Endodermal cell (in vitro differentiated cells): ENCODE measurements around the gene CCDC57. TPM values are rescaled to one million over a fixed set of nuclear protein-coding genes. Genes with fewer than 3 reads are reported as not detected.

Source experiments
- DNase-seq: peaks from one replicate; pipeline ENCODE4 v3.0.0-alpha.2; 2017
- H3K27ac ChIP-seq: 2 replicates; pipeline ENCODE4 v1.5.1; 2013; ENCODE audit warnings: mild to moderate bottlenecking, low read depth, low read length, moderate library complexity
- H3K27me3 ChIP-seq: 2 replicates; pipeline ENCODE4 v1.6.1; 2013; ENCODE audit warnings: mild to moderate bottlenecking, low read length, moderate library complexity; ENCODE audit not compliant: insufficient read depth, control insufficient read depth, poor library complexity, severe bottlenecking
- H3K36me3 ChIP-seq: 2 replicates; pipeline ENCODE4 v1.7.0; 2013; ENCODE audit warnings: mild to moderate bottlenecking, low read length, moderate library complexity; ENCODE audit not compliant: control insufficient read depth, insufficient read depth
- H3K4me1 ChIP-seq: one replicate; pipeline ENCODE4 v1.7.0; 2013; ENCODE audit warnings: low read length; ENCODE audit not compliant: control insufficient read depth, insufficient read depth
- H3K4me3 ChIP-seq: 2 replicates; pipeline ENCODE4 v1.5.1; 2013; ENCODE audit warnings: mild to moderate bottlenecking, low read length, moderate library complexity
- H3K9ac ChIP-seq: 2 replicates; pipeline ENCODE4 v1.6.1; 2013; ENCODE audit warnings: mild to moderate bottlenecking, low read length, moderate library complexity; ENCODE audit not compliant: poor library complexity, severe bottlenecking; ENCODE audit errors: extremely low read depth
- H3K9me3 ChIP-seq: 2 replicates; pipeline ENCODE4 v1.6.1; 2013; ENCODE audit warnings: mild to moderate bottlenecking, low read length, moderate library complexity; ENCODE audit not compliant: control insufficient read depth
- H3K27ac Mint-ChIP-seq: 2 replicates; pipeline ENCODE4 v1.8.0; 2020; ENCODE audit warnings: mixed read lengths
- H3K27me3 Mint-ChIP-seq: 2 replicates; pipeline ENCODE4 v1.8.0; 2021; ENCODE audit warnings: mild to moderate bottlenecking, mixed read lengths; ENCODE audit not compliant: insufficient read depth
- H3K36me3 Mint-ChIP-seq: 2 replicates; pipeline ENCODE4 v1.8.0; 2020; ENCODE audit warnings: low read depth, mixed read lengths
- H3K4me1 Mint-ChIP-seq: 2 replicates; pipeline ENCODE4 v1.8.0; 2020; ENCODE audit warnings: mixed read lengths
- H3K4me3 Mint-ChIP-seq: 2 replicates; pipeline ENCODE4 v1.8.0; 2020; ENCODE audit warnings: mild to moderate bottlenecking, moderate library complexity, mixed read lengths
- H3K9me3 Mint-ChIP-seq: 2 replicates; pipeline ENCODE4 v1.8.0; 2020; ENCODE audit warnings: mild to moderate bottlenecking, mixed read lengths
- WGBS, 2 experiments: methylation state at CpG; one replicate each; pipeline versions ENCODE4 v1.1.5 to v1.1.7; 2013; ENCODE audit warnings: missing lambda C conversion rate in 2 of 2, mixed read lengths in 1 of 2; ENCODE audit not compliant: insufficient coverage in 1 of 2, insufficient read length in 1 of 2; 5-methylcytosine and 5-hydroxymethylcytosine counted together
- total RNA-seq, 2 donors: library from RNA; stranded (reverse); fragmentation: NEBNext Ultra II Directional in 1 of 2; extraction: Animal tissue kit (Norgen Biotek cat#: 25700) in 1 of 2; gene quantifications; 2 replicates in 1 of 2; 3 replicates in 1 of 2; pipeline ENCODE4 v1.2.1, GENCODE V29; 2021
- TF ChIP-seq, protein P1 (sequence below): fragments of 200-600 bp; sonication (generic); conservative IDR thresholded peaks from 2 replicates; pipeline ENCODE4 v1.5.0; 2021; ENCODE audit warnings: antibody characterized with exemption, mild to moderate bottlenecking

The CCDC57 gene
- total RNA-seq, 2 donors from 2014 or later: 61.8 to 82.8 TPM

DNA sequence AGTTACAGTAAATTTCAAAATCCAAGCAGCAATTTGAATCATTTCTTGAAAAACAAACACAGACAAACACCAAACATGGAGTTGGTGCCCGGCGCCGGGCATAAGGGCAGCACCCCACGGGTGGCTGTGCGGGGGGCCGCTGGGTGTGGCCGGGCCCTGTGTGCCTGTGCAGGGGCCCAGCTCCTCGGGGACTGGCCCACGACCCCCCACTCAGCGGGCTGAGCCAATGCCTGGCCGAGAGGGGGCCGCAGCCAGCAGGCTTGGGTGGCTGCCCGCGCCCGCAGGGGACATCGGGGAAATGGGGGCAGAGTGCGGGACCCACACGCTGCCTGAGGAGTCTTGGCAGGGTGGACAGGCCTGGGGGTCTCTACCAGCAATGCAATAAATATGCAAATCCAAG is 134.2 kb downstream of the CCDC57 start:
- H3K4me3 Mint-ChIP-seq: no peak overlapping the region
- H3K4me3 ChIP-seq: no peak overlapping the region

DNA sequence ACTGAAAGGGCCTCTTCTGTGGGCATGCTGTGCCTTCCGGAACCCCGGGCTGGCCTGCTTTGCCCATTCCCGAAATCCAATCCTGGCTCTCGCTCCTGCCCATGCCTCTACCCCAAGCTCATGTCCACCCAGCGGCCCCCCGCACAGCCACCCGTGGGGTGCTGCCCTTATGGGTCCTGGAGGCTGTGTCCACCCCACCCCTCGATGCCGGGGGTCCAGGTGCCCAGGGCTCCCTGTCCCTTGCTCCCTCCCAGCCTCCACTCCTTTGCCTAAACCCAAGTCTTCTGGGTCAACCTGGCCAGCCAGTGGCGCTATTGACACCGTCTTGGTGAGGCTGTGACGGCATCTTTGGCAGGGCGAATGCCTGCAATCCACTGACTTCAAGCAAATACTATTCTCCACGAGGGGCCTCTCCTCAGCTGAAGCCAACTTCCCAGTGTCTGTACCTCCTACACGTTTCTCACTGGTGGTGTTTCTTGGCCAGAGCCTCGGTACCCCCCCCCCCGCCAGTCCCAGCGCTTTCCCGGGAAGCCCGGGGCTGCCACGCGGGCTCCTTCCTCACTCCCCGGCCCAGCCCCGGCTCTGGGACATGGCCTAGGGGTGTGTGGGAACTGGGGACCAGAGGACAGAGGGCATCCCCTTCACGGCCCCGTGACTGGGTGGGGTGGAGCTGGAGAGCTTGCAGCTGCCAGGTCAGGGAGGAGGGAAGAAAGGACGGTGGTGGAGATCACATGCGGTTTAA is 134.9 kb downstream of the CCDC57 start:
- no peak overlapping the region for H3K4me3 ChIP-seq
- peak overlapping the region; percentile 32 for H3K27ac ChIP-seq
- WGBS, 2 experiments: 91 to 95% methylated on average over 16 to 28 of the region's 28 CpGs
- Mint-ChIP-seq H3K9me3 (no peaks in the 10 kb centered on the region), H3K27ac (peak overlapping the region; percentile 75), H3K36me3 (peaks cover 21% of the 10 kb centered on the region), H3K4me3 (no peak overlapping the region), H3K27me3 (peaks cover 8% of the 10 kb centered on the region), H3K4me1 (no peaks in the 10 kb centered on the region)
- peak; percentile 84 for DNase-seq
- no peaks in the 10 kb centered on the region for H3K9me3 ChIP-seq
- no peak overlapping the region for H3K9ac ChIP-seq
- peaks cover 22% of the 10 kb centered on the region for H3K36me3 ChIP-seq
- no peaks in the 10 kb centered on the region for H3K4me1 ChIP-seq
- no peaks in the 10 kb centered on the region for H3K27me3 ChIP-seq
- TF ChIP-seq, protein P1, sequence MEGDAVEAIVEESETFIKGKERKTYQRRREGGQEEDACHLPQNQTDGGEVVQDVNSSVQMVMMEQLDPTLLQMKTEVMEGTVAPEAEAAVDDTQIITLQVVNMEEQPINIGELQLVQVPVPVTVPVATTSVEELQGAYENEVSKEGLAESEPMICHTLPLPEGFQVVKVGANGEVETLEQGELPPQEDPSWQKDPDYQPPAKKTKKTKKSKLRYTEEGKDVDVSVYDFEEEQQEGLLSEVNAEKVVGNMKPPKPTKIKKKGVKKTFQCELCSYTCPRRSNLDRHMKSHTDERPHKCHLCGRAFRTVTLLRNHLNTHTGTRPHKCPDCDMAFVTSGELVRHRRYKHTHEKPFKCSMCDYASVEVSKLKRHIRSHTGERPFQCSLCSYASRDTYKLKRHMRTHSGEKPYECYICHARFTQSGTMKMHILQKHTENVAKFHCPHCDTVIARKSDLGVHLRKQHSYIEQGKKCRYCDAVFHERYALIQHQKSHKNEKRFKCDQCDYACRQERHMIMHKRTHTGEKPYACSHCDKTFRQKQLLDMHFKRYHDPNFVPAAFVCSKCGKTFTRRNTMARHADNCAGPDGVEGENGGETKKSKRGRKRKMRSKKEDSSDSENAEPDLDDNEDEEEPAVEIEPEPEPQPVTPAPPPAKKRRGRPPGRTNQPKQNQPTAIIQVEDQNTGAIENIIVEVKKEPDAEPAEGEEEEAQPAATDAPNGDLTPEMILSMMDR: no peak

More for the DNA sequence above, 134.2 kb downstream of the CCDC57 start:
- TF ChIP-seq, protein P1: no peak
- Mint-ChIP-seq H3K36me3 (peaks cover 23% of the 10 kb centered on the region), H3K4me1 (no peaks in the 10 kb centered on the region), H3K9me3 (no peaks in the 10 kb centered on the region), H3K27ac (peak overlapping the region; percentile 75), H3K27me3 (peaks cover 2% of the 10 kb centered on the region)
- no peaks in the 10 kb centered on the region for H3K4me1 ChIP-seq
- peaks cover 22% of the 10 kb centered on the region for H3K36me3 ChIP-seq
- no peaks in the 10 kb centered on the region for H3K27me3 ChIP-seq
- 95% methylated on average over 11 to 18 of the region's 18 CpGs for WGBS, 2 experiments
- no peak overlapping the region for H3K9ac ChIP-seq
- H3K27ac ChIP-seq: no peak overlapping the region
- no peak for DNase-seq
- no peaks in the 10 kb centered on the region for H3K9me3 ChIP-seq

DNA sequence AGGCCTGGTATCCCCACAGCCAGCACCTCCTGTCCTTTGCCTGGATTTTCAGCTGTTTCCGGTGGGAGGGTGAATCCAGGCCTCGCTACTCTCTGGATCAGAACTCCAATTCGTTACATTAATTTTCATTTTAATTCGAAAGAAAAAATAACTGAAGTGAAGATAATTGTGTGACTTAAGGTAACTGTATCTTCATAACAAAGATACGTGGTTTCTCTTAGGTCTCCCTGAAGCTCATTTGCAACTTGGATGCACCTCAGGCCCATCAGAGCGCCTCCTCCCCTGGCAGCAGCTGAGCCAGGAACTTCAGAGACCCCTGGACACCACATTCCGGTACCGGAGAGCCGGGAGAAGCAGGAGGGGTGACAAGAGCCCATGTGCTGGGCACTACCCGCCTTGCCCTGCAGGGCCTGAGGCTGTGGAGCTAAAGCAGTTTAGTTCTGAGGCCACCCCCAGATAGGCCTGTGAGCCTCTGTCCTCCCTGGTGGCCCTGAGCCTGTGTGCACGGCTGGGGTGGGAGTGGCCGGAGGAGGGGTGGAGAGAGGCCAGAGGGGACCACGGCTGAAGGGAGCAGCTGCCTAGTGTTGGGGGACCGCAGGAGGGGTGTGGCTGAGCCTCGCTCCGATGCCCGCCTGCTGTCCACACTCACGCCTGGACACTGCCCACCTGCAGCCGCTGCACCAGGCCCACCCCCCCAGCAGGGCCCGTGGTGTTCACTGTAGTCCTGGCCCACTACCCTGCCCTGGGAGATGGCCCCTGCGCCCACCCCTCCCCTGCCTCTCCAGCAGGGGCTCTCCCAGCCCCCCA is 135.7 kb downstream of the CCDC57 start:
- Histone ChIP-seq H3K36me3 (peaks cover 17% of the 10 kb centered on the region), H3K4me1 (no peaks in the 10 kb centered on the region), H3K4me3 (no peak overlapping the region), H3K27me3 (no peaks in the 10 kb centered on the region), H3K9ac (no peak overlapping the region), H3K9me3 (no peaks in the 10 kb centered on the region), H3K27ac (peak overlapping the region; percentile 40)
- Mint-ChIP-seq H3K4me3 (no peak overlapping the region), H3K27ac (no peak overlapping the region), H3K36me3 (peaks cover 21% of the 10 kb centered on the region), H3K4me1 (no peaks in the 10 kb centered on the region), H3K9me3 (no peaks in the 10 kb centered on the region), H3K27me3 (peaks cover 11% of the 10 kb centered on the region)
- TF ChIP-seq, protein P1: peak; percentile 32
- WGBS, 2 experiments: 91 to 96% methylated on average over 15 to 21 of the region's 21 CpGs
- peak; percentile 79 for DNase-seq
